HepG2 (cell line): ENCODE measurements around the gene AK2. TPM values are rescaled to one million over a fixed set of nuclear protein-coding genes. Genes with fewer than 3 reads are reported as not detected.

ENCODE experiments used
- ATAC-seq: fragments of 200-7000 bp; cut with Tn5 transposase; 3 replicates; pipeline ENCODE4 v1.9.1; 2020; ENCODE audit warnings: mild to moderate bottlenecking, moderate library complexity
- BruUV-seq: library from RNA; stranded (reverse); fragments of 400-500 nt; replicated peaks from 2 replicates; lab custom pipeline; 2021; lab: Mats Ljungman, UMichigan
- CTCF ChIA-PET: fragments of 300-600 bp; formaldehyde crosslinking; extraction: SDS; loops from one replicate; lab custom pipeline; 2021; ENCODE audit warnings: low total read pairs, inconsistent platforms, low intra/inter-chr PET ratio; lab: Yijun Ruan, JAX
- POLR2A ChIA-PET: fragments of 350-600 bp; sonication (Branson Sonifier 250); formaldehyde crosslinking; loops from one replicate; lab custom pipeline; 2020; ENCODE audit warnings: antibody characterized with exemption, inconsistent platforms; lab: Yijun Ruan, JAX
- DNase-seq: peaks from one replicate; pipeline ENCODE4 v3.0.0-alpha.2; 2015; ENCODE audit warnings: low spot score
- FAIRE-seq: peaks from 3 replicates; lab custom pipeline; 2011; peaks lifted over from hg19 to GRCh38; lab: Jason Lieb, UNC
- H2AFZ ChIP-seq: one replicate; pipeline ENCODE4 v1.6.1; 2011; ENCODE audit warnings: low read length, inconsistent platforms
- H3K27ac ChIP-seq: fragments of 300-600 bp; 3 replicates; pipeline ENCODE4 v1.8.0; 2011; ENCODE audit warnings: mixed run types, mild to moderate bottlenecking, mixed read lengths, low read length, inconsistent platforms; ENCODE audit not compliant: insufficient read depth; ENCODE audit errors: extremely low read length
- H3K27me3 ChIP-seq, 2 experiments: fragments of 200-600 bp in 1 of 2; 2 replicates in 1 of 2; 3 replicates in 1 of 2; pipeline versions ENCODE4 v1.6.0 to v1.8.0; 2011; ENCODE audit warnings: low read length in 2 of 2, mild to moderate bottlenecking in 2 of 2, moderate library complexity in 2 of 2, inconsistent platforms in 1 of 2; ENCODE audit not compliant: insufficient read depth in 2 of 2, control insufficient read depth in 1 of 2
- H3K36me3 ChIP-seq, 2 experiments: fragments of 200-600 bp in 1 of 2; replicated peaks in 1 of 2; 2 replicates in 1 of 2; 3 replicates in 1 of 2; pipeline versions ENCODE4 v1.5.1 to v1.8.0; 2011; ENCODE audit warnings: low read length in 2 of 2, inconsistent platforms in 1 of 2; ENCODE audit not compliant: insufficient read depth in 2 of 2, control insufficient read depth in 1 of 2
- H3K4me1 ChIP-seq: 2 replicates; pipeline ENCODE4 v1.5.1; 2012; ENCODE audit warnings: low read length, inconsistent platforms; ENCODE audit not compliant: insufficient read depth
- H3K4me2 ChIP-seq: 2 replicates; pipeline ENCODE4 v1.6.0; 2011; ENCODE audit warnings: low read depth, low read length, inconsistent platforms
- H3K4me3 ChIP-seq, 3 experiments: fragments of 200-600 bp in 1 of 3; sonication (generic), shearing (Covaris generic) in 1 of 3; replicated peaks in 1 of 3; 2 replicates each; pipeline ENCODE4 v1.5.1; 2011 to 2016; ENCODE audit warnings: low read length in 3 of 3, inconsistent platforms in 2 of 3, low read depth in 2 of 3, mild to moderate bottlenecking in 2 of 3, control low read depth in 1 of 3, mixed read lengths in 1 of 3; ENCODE audit not compliant: insufficient read depth in 1 of 3
- H3K79me2 ChIP-seq: one replicate; pipeline ENCODE4 v1.6.1; 2011; ENCODE audit warnings: low read length, inconsistent platforms; ENCODE audit not compliant: insufficient read depth
- H3K9ac ChIP-seq: 2 replicates; pipeline ENCODE4 v1.6.0; 2011; ENCODE audit warnings: mild to moderate bottlenecking, low read depth, low read length, inconsistent platforms; ENCODE audit not compliant: insufficient read depth
- H3K9me3 ChIP-seq: 2 replicates; pipeline ENCODE4 v1.5.1; 2012; ENCODE audit warnings: mild to moderate bottlenecking, low read length
- H4K20me1 ChIP-seq: 2 replicates; pipeline ENCODE4 v1.6.0; 2011; ENCODE audit warnings: inconsistent platforms, mild to moderate bottlenecking, low read length, moderate library complexity; ENCODE audit not compliant: insufficient read depth
- ASH2L ChIP-seq: fragments of 300-600, 200-600 bp; sonication (generic); IDR thresholded peaks from 2 replicates; pipeline ENCODE4 v1.7.0; 2017; ENCODE audit warnings: low read depth, mild to moderate bottlenecking, moderate library complexity, mixed read lengths, low read length; ENCODE audit not compliant: insufficient read length
- ATF7-NPFF ChIP-seq: sonication (generic); formaldehyde crosslinking; IDR thresholded peaks from 2 replicates; pipeline ENCODE4 v1.8.1; 2023; ENCODE audit warnings: mild to moderate bottlenecking, low read depth, missing genetic modification reagents, moderate library complexity
- E2F5 ChIP-seq: sonication (generic); formaldehyde crosslinking; conservative IDR thresholded peaks from 2 replicates; pipeline ENCODE4 v1.4.0; 2020; ENCODE audit warnings: missing genetic modification reagents
- ETV6 ChIP-seq: sonication (generic); formaldehyde crosslinking; conservative IDR thresholded peaks from 2 replicates; pipeline ENCODE4 v1.4.0; 2020; ENCODE audit warnings: missing genetic modification reagents
- GZF1 ChIP-seq: sonication (generic); formaldehyde crosslinking; IDR thresholded peaks from 2 replicates; pipeline ENCODE4 v1.5.1; 2020; ENCODE audit warnings: mild to moderate bottlenecking, missing genetic modification reagents
- HOXA3 ChIP-seq: sonication (generic); formaldehyde crosslinking; IDR thresholded peaks from 2 replicates; pipeline ENCODE4 v1.5.0; 2020; ENCODE audit warnings: missing genetic modification reagents
- KAT7 ChIP-seq: IDR thresholded peaks from 2 replicates; pipeline ENCODE4 v1.6.1; 2018; ENCODE audit warnings: borderline replicate concordance, missing compliant biosample characterization
- KDM3A ChIP-seq: IDR thresholded peaks from 2 replicates; pipeline ENCODE4 v1.6.1; 2018; ENCODE audit warnings: low read depth, missing compliant biosample characterization
- MED13 ChIP-seq: sonication (generic); formaldehyde crosslinking; IDR thresholded peaks from 2 replicates; pipeline ENCODE4 v1.5.0; 2020; ENCODE audit warnings: missing genetic modification reagents
- MTA1 ChIP-seq: sonication (generic); formaldehyde crosslinking; IDR thresholded peaks from 2 replicates; pipeline ENCODE4 v1.4.0; 2020; ENCODE audit warnings: missing genetic modification reagents, mild to moderate bottlenecking, borderline replicate concordance
- POGZ ChIP-seq: sonication (generic); formaldehyde crosslinking; IDR thresholded peaks from 2 replicates; pipeline ENCODE4 v1.4.0; 2020; ENCODE audit warnings: mild to moderate bottlenecking, missing genetic modification reagents
- RFX3 ChIP-seq: IDR thresholded peaks from 2 replicates; pipeline ENCODE4 v1.6.1; 2016; ENCODE audit warnings: missing biosample characterization, missing genetic modification reagents
- SAP130 ChIP-seq: IDR thresholded peaks from 2 replicates; pipeline ENCODE4 v1.6.1; 2016; ENCODE audit warnings: low read depth
- SNAI1 ChIP-seq: sonication (generic); formaldehyde crosslinking; IDR thresholded peaks from 2 replicates; pipeline ENCODE4 v1.5.0; 2020; ENCODE audit warnings: mild to moderate bottlenecking, missing genetic modification reagents, borderline replicate concordance
- ZC3H13 ChIP-seq: sonication (generic); formaldehyde crosslinking; IDR thresholded peaks from 2 replicates; pipeline ENCODE4 v1.8.1; 2023; ENCODE audit warnings: mild to moderate bottlenecking, missing genetic modification reagents, moderate library complexity
- ZNF30 ChIP-seq: sonication (generic); formaldehyde crosslinking; IDR thresholded peaks from 2 replicates; pipeline ENCODE4 v1.5.0; 2020; ENCODE audit warnings: mild to moderate bottlenecking, missing genetic modification reagents
- ZNF382 ChIP-seq: sonication (generic); formaldehyde crosslinking; IDR thresholded peaks from 2 replicates; pipeline ENCODE4 v1.5.0; 2020; ENCODE audit warnings: missing genetic modification reagents, mild to moderate bottlenecking, borderline replicate concordance
- ZNF564 ChIP-seq: sonication (generic); formaldehyde crosslinking; IDR thresholded peaks from 2 replicates; pipeline ENCODE4 v1.8.1; 2023; ENCODE audit warnings: mild to moderate bottlenecking, missing genetic modification reagents
- ZNF644 ChIP-seq: IDR thresholded peaks from 2 replicates; pipeline ENCODE4 v1.6.1; 2016; ENCODE audit warnings: low read depth
- ZNF775 ChIP-seq: sonication (generic); formaldehyde crosslinking; IDR thresholded peaks from 2 replicates; pipeline ENCODE4 v1.4.0; 2020; ENCODE audit warnings: missing genetic modification reagents, mild to moderate bottlenecking, moderate library complexity, borderline replicate concordance
- WGBS: methylation state at CpG from one replicate; pipeline ENCODE4 v1.1.6; 2017; ENCODE audit warnings: low lambda C conversion rate; 5-methylcytosine and 5-hydroxymethylcytosine counted together
- in situ Hi-C: cut with HindIII; loops from 2 replicates; pipeline ENCODE4 v1.10.0; 2017; ENCODE audit warnings: low pct_unique_long_range_greater_than_20kb; ENCODE audit not compliant: extremely low pct_ligation_motif_present
- intact Hi-C: fragments of 100-400 bp; cut with micrococcal nuclease; formaldehyde crosslinking; loops from one replicate; pipeline ENCODE4 v1.10.0; 2022; ENCODE audit not compliant: unreplicated experiment
- polyA plus RNA-seq, 8 experiments: library from polyadenylated mRNA; depleted of rRNA in 3 of 8; stranded (reverse) in 7 of 8; unstranded in 1 of 8; fragments of >200 nt; fragmentation: Illumina TruSeq in 4 of 8; extraction: Trizol in 4 of 8; gene quantifications; 2 replicates each; pipeline versions ENCODE4 v1.2.1 to v1.2.3, GENCODE V29; 2011 to 2016; ENCODE audit warnings: low read depth in 4 of 8, missing spikeins in 1 of 8, mixed read lengths in 1 of 8; ENCODE audit not compliant: insufficient read depth in 1 of 8
- total RNA-seq, 5 experiments: library from RNA; depleted of rRNA; stranded (reverse); fragments of >200 nt; fragmentation: Illumina TruSeq; extraction: Trizol; gene quantifications; 2 replicates each; pipeline ENCODE4 v1.2.3, GENCODE V29; 2016; ENCODE audit warnings: low read depth in 1 of 5
- TF ChIP-seq, protein P1 (sequence below): sonication (generic); formaldehyde crosslinking; IDR thresholded peaks from 2 replicates; pipeline ENCODE4 v1.4.0; 2020; ENCODE audit warnings: missing genetic modification reagents, borderline replicate concordance

AK2 gene
- total and polyA plus RNA-seq, 2 of the 13 experiments (the other 11 are each of a cell fraction or from before 2014, with no cell fraction given), result 170 to 188 TPM

GRCh38 chr1:32963746-32964460 is 72.8 kb downstream of the AK2 start:
- Histone ChIP-seq H3K4me2 (peak overlapping the region; percentile 73), H3K27ac (peak overlapping the region; percentile 53), H3K9ac (peak overlapping the region; percentile 77), H3K79me2 (peaks cover 42% of the 10 kb centered on the region), H3K27me3 (peaks cover 0 to 2% of the 10 kb centered on the region in 2 experiments; a peak in 1 of 5 replicates), H3K9me3 (no peaks in the 10 kb centered on the region), H3K36me3 (no peaks in the 10 kb centered on the region), H2AFZ (no peak overlapping the region), H3K4me1 (peaks cover 23% of the 10 kb centered on the region), H3K4me3 (peak overlapping the region; percentile 87 to 97 (median 90)), H4K20me1 (peaks cover 8% of the 10 kb centered on the region; the same call in 1 of the 2 replicates)
- CTCF ChIA-PET, result no interaction called here
- intact Hi-C loops (loop anchor here (2.0 kb wide), 1 partner anchor 29 kb away; no protein-coding TSS in a partner anchor), in situ Hi-C loops (no loop called here)
- ATAC-seq, result peak; percentile 61
- no peak for DNase-seq
- POLR2A ChIA-PET, result interaction anchor here (1.1 to 2.8 kb wide), 12 partner anchors 8 to 117 kb away, joined by 3 to 26 read pairs (median 5); partner anchors contain the start of gene AZIN2
- no TSS peak for BruUV-seq
- 0% methylated on average over 11 of the region's 78 CpGs for WGBS
- FAIRE-seq, result no peak
- TF ChIP-seq ETV6 (CRISPR knock-in tag) (peak; percentile 73; the same call in 1 of the 2 replicates), E2F5 (CRISPR knock-in tag) (peak; percentile 48; the same call in 1 of the 2 replicates), MTA1 (CRISPR knock-in tag) (0 out of 2 replicates have a peak, but pooled peaks have one; percentile 61), ZNF30 (CRISPR knock-in tag) (no peak), KAT7 (CRISPR knock-in tag) (no peak), SAP130 (CRISPR knock-in tag) (peak; percentile 89), RFX3 (no peak), ZC3H13 (CRISPR knock-in tag) (0 out of 2 replicates have a peak, but pooled peaks have one; percentile 30), ZNF644 (CRISPR knock-in tag) (no peak), HOXA3 (CRISPR knock-in tag) (no peak), GZF1 (CRISPR knock-in tag) (no peak), SNAI1 (CRISPR knock-in tag) (no peak), ZNF564 (CRISPR knock-in tag) (no peak), ASH2L (peak; percentile 12), MED13 (CRISPR knock-in tag) (no peak), ATF7-NPFF (CRISPR knock-in tag) (0 out of 2 replicates have a peak, but pooled peaks have one; percentile 7), ZNF382 (CRISPR knock-in tag) (no peak), POGZ (CRISPR knock-in tag) (no peak), ZNF775 (CRISPR knock-in tag) (no peak), KDM3A (CRISPR knock-in tag) (no peak)
- TF ChIP-seq, protein P1, sequence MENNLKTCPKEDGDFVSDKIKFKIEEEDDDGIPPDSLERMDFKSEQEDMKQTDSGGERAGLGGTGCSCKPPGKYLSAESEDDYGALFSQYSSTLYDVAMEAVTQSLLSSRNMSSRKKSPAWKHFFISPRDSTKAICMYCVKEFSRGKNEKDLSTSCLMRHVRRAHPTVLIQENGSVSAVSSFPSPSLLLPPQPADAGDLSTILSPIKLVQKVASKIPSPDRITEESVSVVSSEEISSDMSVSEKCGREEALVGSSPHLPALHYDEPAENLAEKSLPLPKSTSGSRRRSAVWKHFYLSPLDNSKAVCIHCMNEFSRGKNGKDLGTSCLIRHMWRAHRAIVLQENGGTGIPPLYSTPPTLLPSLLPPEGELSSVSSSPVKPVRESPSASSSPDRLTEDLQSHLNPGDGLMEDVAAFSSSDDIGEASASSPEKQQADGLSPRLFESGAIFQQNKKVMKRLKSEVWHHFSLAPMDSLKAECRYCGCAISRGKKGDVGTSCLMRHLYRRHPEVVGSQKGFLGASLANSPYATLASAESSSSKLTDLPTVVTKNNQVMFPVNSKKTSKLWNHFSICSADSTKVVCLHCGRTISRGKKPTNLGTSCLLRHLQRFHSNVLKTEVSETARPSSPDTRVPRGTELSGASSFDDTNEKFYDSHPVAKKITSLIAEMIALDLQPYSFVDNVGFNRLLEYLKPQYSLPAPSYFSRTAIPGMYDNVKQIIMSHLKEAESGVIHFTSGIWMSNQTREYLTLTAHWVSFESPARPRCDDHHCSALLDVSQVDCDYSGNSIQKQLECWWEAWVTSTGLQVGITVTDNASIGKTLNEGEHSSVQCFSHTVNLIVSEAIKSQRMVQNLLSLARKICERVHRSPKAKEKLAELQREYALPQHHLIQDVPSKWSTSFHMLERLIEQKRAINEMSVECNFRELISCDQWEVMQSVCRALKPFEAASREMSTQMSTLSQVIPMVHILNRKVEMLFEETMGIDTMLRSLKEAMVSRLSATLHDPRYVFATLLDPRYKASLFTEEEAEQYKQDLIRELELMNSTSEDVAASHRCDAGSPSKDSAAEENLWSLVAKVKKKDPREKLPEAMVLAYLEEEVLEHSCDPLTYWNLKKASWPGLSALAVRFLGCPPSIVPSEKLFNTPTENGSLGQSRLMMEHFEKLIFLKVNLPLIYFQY, result no peak
